Urinary bladder (tissue), 4 donors: ENCODE measurements around the gene FAM174B. TPM values are rescaled to one million over a fixed set of nuclear protein-coding genes. Genes with fewer than 3 reads are reported as not detected.
A peak's percentile ranks its signal among the peaks of the same experiment; 100 is the strongest.

Experiments used
- DNase-seq: peaks from one replicate; pipeline ENCODE4 v3.0.0-alpha.2; 2015; ENCODE audit errors: extremely low spot score
- H3K27ac ChIP-seq: one replicate; pipeline ENCODE4 v1.5.1; 2013; ENCODE audit warnings: low read depth, mild to moderate bottlenecking, moderate library complexity
- H3K36me3 ChIP-seq: one replicate; pipeline ENCODE4 v1.6.1; 2013; ENCODE audit warnings: mild to moderate bottlenecking, moderate library complexity; ENCODE audit not compliant: insufficient read depth
- H3K4me1 ChIP-seq: one replicate; pipeline ENCODE4 v1.6.1; 2013; ENCODE audit warnings: mild to moderate bottlenecking, moderate library complexity; ENCODE audit not compliant: insufficient read depth
- H3K4me3 ChIP-seq: one replicate; pipeline ENCODE4 v1.5.1; 2013; ENCODE audit warnings: low read depth, low read length
- WGBS: extraction: QIAGEN DNeasy Blood & Tissue Kit; methylation state at CpG from one replicate; pipeline ENCODE4 v1.1.7; 2013; 5-methylcytosine and 5-hydroxymethylcytosine counted together
- polyA plus RNA-seq: library from polyadenylated mRNA; stranded (reverse); fragments of 200-250 nt; gene quantifications from one replicate; pipeline ENCODE4 v1.2.3, GENCODE V29; 2013
- total RNA-seq: library from RNA; depleted of rRNA; stranded (reverse); fragments of >200 nt; gene quantifications from one replicate; pipeline ENCODE4 v1.2.3, GENCODE V29; 2014
- donor health status: healthy with polysubstance abuse.
- donor health status: healthy.

FAM174B gene
- total RNA-seq (26.1 TPM), polyA plus RNA-seq (12.3 TPM)

- H3K4me1 ChIP-seq, result no peaks in the 10 kb centered on the region
- DNase-seq, result no peak
- WGBS, result 2% methylated on average over 100 of the region's 100 CpGs
- peak within 1 kb of the TSS; percentile 57 for H3K4me3 ChIP-seq
- H3K36me3 ChIP-seq, result no peaks in the 10 kb centered on the region
- peak within 1 kb of the TSS; percentile 80 for H3K27ac ChIP-seq
These were observed at the start of gene FAM174B for GRCh38 chr15:92655178-92655995. FAM174B (minus strand) TSS chr15:92655775.

- DNase-seq, result no peak
- 49% methylated on average over 5 of the region's 5 CpGs for WGBS
- H3K27ac ChIP-seq, result no peak overlapping the region
- H3K36me3 ChIP-seq, result no peaks in the 10 kb centered on the region
- H3K4me3 ChIP-seq, result no peak overlapping the region
- no peaks in the 10 kb centered on the region for H3K4me1 ChIP-seq
These were observed 40.5 kb upstream of the FAM174B start for GRCh38 chr15:92696096-92696495.

GRCh38 chr15:92693691-92694331 is 38.2 kb upstream of the FAM174B start:
- Histone ChIP-seq H3K4me1 (no peaks in the 10 kb centered on the region), H3K36me3 (no peaks in the 10 kb centered on the region), H3K4me3 (no peak overlapping the region), H3K27ac (no peak overlapping the region)
- WGBS, result 69% methylated on average over 5 of the region's 5 CpGs
- DNase-seq, result no peak

GRCh38 chr15:92690395-92690794 is 34.8 kb upstream of the FAM174B start:
- H3K4me3 ChIP-seq, result no peak overlapping the region
- H3K36me3 ChIP-seq, result no peaks in the 10 kb centered on the region
- H3K27ac ChIP-seq, result no peak overlapping the region
- no peak for DNase-seq
- WGBS, result 83% methylated on average over 3 of the region's 3 CpGs
- H3K4me1 ChIP-seq, result no peaks in the 10 kb centered on the region

- H3K36me3 ChIP-seq, result no peaks in the 10 kb centered on the region
- 94% methylated on average over 1 of the region's 1 CpG for WGBS
These were observed 32.2 kb upstream of the FAM174B start for GRCh38 chr15:92687746-92688145.

GRCh38 chr15:92687195-92687602 is 31.6 kb upstream of the FAM174B start:
- Histone ChIP-seq H3K4me1 (no peaks in the 10 kb centered on the region), H3K4me3 (no peak overlapping the region), H3K27ac (no peak overlapping the region), H3K36me3 (no peaks in the 10 kb centered on the region)
- DNase-seq, result no peak
- WGBS, result 83% methylated on average over 4 of the region's 4 CpGs

More at GRCh38 chr15:92687746-92688145, 32.2 kb upstream of the FAM174B start:
- no peaks in the 10 kb centered on the region for H3K4me1 ChIP-seq
- H3K4me3 ChIP-seq, result no peak overlapping the region
- no peak overlapping the region for H3K27ac ChIP-seq
- no peak for DNase-seq

GRCh38 chr15:92683511-92683834 is 27.9 kb upstream of the FAM174B start:
- no peak overlapping the region for H3K27ac ChIP-seq
- no peak overlapping the region for H3K4me3 ChIP-seq
- DNase-seq, result no peak
- no peaks in the 10 kb centered on the region for H3K4me1 ChIP-seq
- WGBS, result 58% methylated on average over 6 of the region's 6 CpGs
- no peaks in the 10 kb centered on the region for H3K36me3 ChIP-seq

GRCh38 chr15:92682741-92683510 is 27.4 kb upstream of the FAM174B start:
- WGBS, result 81% methylated on average over 7 of the region's 7 CpGs
- Histone ChIP-seq H3K4me3 (no peak overlapping the region), H3K27ac (no peak overlapping the region), H3K36me3 (no peaks in the 10 kb centered on the region), H3K4me1 (no peaks in the 10 kb centered on the region)
- DNase-seq, result no peak

- Histone ChIP-seq H3K4me3 (no peak overlapping the region), H3K4me1 (no peaks in the 10 kb centered on the region), H3K36me3 (no peaks in the 10 kb centered on the region), H3K27ac (no peak overlapping the region)
- 44% methylated on average over 3 of the region's 3 CpGs for WGBS
- no peak for DNase-seq
These were observed 25.6 kb upstream of the FAM174B start for GRCh38 chr15:92681141-92681631.

GRCh38 chr15:92677999-92678398 is 22.4 kb upstream of the FAM174B start:
- no peak overlapping the region for H3K27ac ChIP-seq
- H3K4me3 ChIP-seq, result no peak overlapping the region
- DNase-seq, result no peak
- H3K36me3 ChIP-seq, result no peaks in the 10 kb centered on the region
- 67% methylated on average over 4 of the region's 4 CpGs for WGBS
- H3K4me1 ChIP-seq, result no peaks in the 10 kb centered on the region

GRCh38 chr15:92676561-92676960 is 21.0 kb upstream of the FAM174B start:
- no peak for DNase-seq
- no peak overlapping the region for H3K27ac ChIP-seq
- WGBS, result 85% methylated on average over 2 of the region's 2 CpGs
- no peak overlapping the region for H3K4me3 ChIP-seq
- H3K36me3 ChIP-seq, result no peaks in the 10 kb centered on the region
- no peaks in the 10 kb centered on the region for H3K4me1 ChIP-seq

- H3K36me3 ChIP-seq, result no peaks in the 10 kb centered on the region
- no peak overlapping the region for H3K4me3 ChIP-seq
- 94% methylated on average over 4 of the region's 4 CpGs for WGBS
- no peak for DNase-seq
- no peak overlapping the region for H3K27ac ChIP-seq
- no peaks in the 10 kb centered on the region for H3K4me1 ChIP-seq
These were observed 19.9 kb upstream of the FAM174B start for GRCh38 chr15:92675485-92675884.

- Histone ChIP-seq H3K36me3 (no peaks in the 10 kb centered on the region), H3K4me3 (no peak overlapping the region), H3K4me1 (no peaks in the 10 kb centered on the region), H3K27ac (no peak overlapping the region)
- WGBS, result 89% methylated on average over 6 of the region's 6 CpGs
- DNase-seq, result no peak
These were observed 18.8 kb upstream of the FAM174B start for GRCh38 chr15:92674347-92674746.
